ENCODE data around the gene DBNDD1.
"Not testable (repeated sequence)": the region's sequence is repeated elsewhere in the genome, so short reads cannot be mapped to it uniquely, and the experiment has no call there.

Gene DBNDD1

DNA sequence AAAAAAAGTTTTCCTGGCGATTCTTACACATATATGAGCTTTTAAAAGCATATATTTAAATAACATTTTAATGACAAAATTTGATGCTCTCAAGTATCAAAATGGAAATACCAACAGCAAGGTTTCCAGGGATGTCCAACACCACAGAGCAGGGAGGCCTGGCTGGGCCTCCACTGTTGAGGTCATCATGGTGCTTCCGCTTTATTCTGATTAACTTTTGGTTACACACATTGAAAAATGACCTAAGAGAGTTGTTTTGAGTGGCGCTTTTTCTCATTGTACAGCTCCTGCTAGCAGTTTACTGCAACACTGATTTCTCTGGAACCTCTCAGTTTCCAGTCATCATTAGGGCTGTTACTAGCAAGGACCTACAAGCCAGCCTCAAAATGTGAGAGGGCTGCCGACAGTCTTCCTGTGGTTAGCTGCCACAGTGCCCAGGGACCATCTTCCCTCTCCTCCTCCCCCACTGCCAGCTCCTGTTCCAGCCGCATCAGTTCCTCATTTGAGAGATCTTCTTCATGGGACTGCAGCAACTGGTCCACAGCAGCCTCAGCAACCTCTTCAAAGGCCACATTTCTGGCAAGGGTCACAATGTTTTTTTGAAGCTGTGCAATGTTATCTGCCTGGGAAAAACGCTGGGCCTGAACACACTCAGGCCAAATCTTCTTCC is 49.4 kb downstream of the DBNDD1 start:
- no peak for DNase-seq (ENCODE audit: extremely low spot score)
- CTCF ChIA-PET, result no interaction called here
- TF ChIP-seq ARNT (IDR thresholded peaks at IDR 0.05) (no peak), FOXM1 (IDR thresholded peaks at IDR 0.05; ENCODE audit: borderline replicate concordance) (no peak)
- POLR2A ChIA-PET, result interaction anchor here (0.8 to 1.0 kb wide), 2 partner anchors 12 to 15 kb away, joined by 3 to 4 read pairs; no protein-coding TSS in a partner anchor

DNA sequence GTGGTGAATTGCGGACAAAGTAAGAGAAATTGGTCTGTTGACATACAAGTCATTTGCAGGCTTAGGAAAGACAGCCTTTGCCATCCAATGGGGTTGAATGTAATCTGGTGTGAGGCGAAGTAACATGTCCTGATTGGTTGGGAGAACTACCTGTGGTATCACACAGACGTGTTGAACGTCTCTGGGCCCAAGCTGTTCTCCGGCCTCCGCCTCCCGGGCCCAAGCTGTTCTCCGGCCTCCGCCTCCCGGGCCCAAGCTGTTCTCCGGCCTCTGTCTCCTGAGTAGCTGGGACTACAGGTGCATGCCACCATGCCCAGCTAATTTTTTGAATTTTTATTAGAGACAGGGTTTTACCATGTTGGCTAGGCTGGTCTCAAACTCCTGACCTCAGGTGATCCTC is 51.2 kb downstream of the DBNDD1 start:
- DNase-seq (ENCODE audit: extremely low spot score); CTCF ChIA-PET; POLR2A ChIA-PET: not testable (repeated sequence)

DNA sequence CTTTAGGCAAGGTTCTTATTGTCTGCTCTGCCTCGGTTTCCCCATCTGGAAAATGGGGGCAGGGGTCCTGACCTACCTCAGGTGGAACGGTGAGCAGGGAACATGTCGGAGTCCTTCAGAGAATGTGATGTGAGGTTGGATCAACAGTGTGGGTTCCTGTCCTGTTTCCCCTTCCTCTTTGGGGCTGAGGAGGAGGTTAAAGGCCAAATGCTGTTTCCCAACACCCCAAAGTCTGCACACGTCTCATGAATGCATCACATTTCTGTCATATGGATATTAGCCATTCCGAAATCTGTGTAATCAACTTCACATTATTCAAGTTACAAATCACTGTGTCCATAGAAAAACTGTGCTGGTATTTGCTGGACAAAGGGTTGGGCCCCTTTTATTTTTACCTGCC is 51.8 kb downstream of the DBNDD1 start:
- DNase-seq (ENCODE audit: extremely low spot score); POLR2A ChIA-PET: not testable (repeated sequence)

DNA sequence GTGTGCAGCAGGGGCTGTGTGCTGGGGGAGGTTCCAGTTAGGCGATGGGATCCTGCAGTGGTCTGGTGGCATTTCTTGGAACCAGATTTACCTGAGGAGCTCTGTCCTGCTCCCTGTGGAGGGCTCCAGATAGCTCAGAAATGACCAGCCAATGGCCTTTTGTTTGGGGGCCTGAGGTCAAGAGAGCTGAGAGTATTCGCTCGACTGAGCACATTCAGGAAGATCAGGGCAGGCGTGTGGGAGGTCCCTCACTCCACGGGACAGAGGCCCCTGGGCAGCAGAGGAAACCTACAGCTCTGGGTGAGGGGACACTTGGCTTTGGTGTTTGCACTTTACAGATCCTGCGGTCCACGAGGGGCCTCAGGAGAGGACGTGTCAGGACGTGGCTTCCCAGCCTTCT is 52.5 kb downstream of the DBNDD1 start:
- ChIA-PET POLR2A (interaction anchor here (1.0 to 2.4 kb wide), 2 partner anchors 8 to 45 kb away, joined by 3 to 7 read pairs; no protein-coding TSS in a partner anchor), CTCF (no interaction called here)
- no peak for TF ChIP-seq TARDBP (IDR thresholded peaks at IDR 0.05)
- TF ChIP-seq L3MBTL2 (conservative IDR thresholded peaks at IDR 0.05), result no peak
- no peak for TF ChIP-seq FOXM1 (IDR thresholded peaks at IDR 0.05; ENCODE audit: borderline replicate concordance)
- no peak for TF ChIP-seq HDGF (IDR thresholded peaks at IDR 0.05; ENCODE audit: borderline replicate concordance)
- TF ChIP-seq SUZ12 (IDR thresholded peaks at IDR 0.05), result no peak
- TF ChIP-seq, protein P1, sequence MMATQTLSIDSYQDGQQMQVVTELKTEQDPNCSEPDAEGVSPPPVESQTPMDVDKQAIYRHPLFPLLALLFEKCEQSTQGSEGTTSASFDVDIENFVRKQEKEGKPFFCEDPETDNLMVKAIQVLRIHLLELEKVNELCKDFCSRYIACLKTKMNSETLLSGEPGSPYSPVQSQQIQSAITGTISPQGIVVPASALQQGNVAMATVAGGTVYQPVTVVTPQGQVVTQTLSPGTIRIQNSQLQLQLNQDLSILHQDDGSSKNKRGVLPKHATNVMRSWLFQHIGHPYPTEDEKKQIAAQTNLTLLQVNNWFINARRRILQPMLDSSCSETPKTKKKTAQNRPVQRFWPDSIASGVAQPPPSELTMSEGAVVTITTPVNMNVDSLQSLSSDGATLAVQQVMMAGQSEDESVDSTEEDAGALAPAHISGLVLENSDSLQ (IDR thresholded peaks at IDR 0.05), result no peak
- no peak for TF ChIP-seq FOXA1 (IDR thresholded peaks at IDR 0.05)
- no peak for TF ChIP-seq NFRKB (IDR thresholded peaks at IDR 0.05)
- no peak for TF ChIP-seq ARNT (IDR thresholded peaks at IDR 0.05)
- TF ChIP-seq FOXK2 (IDR thresholded peaks at IDR 0.05), result no peak
- DNase-seq (ENCODE audit: extremely low spot score), result no peak

More for the DNA sequence above, 51.8 kb downstream of the DBNDD1 start:
- CTCF ChIA-PET, result not testable (repeated sequence)

DNA sequence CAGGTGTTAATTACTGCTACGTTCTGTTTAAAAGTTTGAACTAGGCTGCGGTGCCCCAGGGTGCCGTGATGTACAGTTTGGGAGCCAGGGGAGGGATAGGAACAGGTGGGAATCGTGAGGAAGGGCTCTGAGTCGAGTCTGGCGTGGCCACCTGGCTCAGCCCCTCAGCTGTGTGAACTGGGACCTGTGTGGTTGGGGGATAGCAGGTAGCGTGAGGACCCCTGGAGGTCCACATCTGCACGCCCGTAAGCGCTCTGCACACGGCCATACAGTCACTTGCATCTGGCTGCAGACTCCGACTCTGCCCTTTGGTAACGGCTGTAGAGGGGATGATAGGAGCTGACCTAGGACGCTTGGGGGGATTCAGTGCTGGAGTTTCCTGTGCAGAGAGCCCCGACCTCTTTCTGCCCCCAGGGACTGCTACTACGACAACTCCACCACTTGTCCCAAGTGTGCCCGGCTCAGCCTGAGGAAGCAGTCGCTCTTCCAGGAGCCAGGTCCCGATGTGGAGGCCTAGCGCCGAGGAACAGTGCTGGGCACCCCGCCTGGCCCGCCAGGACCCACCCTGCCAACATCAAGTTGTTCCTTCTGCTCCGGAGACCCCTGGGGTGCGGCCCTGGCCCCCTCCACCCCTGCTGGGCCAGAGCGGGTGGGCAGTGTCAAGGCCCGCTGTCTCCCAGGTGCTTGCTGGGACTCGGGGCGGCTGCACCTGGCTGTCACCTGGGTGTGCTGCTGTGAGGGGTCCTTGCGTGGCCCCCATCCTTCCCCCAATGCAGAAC is 53.6 kb downstream of the DBNDD1 start:
- no peak for DNase-seq (ENCODE audit: extremely low spot score)
- TF ChIP-seq LEF1 (IDR thresholded peaks at IDR 0.05; ENCODE audit: borderline replicate concordance) (no peak), BHLHE40 (IDR thresholded peaks at IDR 0.05; ENCODE audit: borderline replicate concordance) (no peak), SP1 (IDR thresholded peaks at IDR 0.05) (no peak), NFRKB (IDR thresholded peaks at IDR 0.05) (no peak), CTBP1 (IDR thresholded peaks at IDR 0.05; ENCODE audit: borderline replicate concordance) (no peak), L3MBTL2 (conservative IDR thresholded peaks at IDR 0.05) (no peak), TARDBP (IDR thresholded peaks at IDR 0.05) (no peak), ARNT (IDR thresholded peaks at IDR 0.05) (no peak), HDGF (IDR thresholded peaks at IDR 0.05; ENCODE audit: borderline replicate concordance) (no peak), ZNF384 (IDR thresholded peaks at IDR 0.05) (no peak), FOXM1 (IDR thresholded peaks at IDR 0.05; ENCODE audit: borderline replicate concordance) (no peak)
- POLR2A ChIA-PET, result interaction anchor here (1.0 to 2.4 kb wide), 3 partner anchors 9 to 55 kb away, joined by 3 to 7 read pairs (median 3); no protein-coding TSS in a partner anchor
- CTCF ChIA-PET, result no interaction called here

DNA sequence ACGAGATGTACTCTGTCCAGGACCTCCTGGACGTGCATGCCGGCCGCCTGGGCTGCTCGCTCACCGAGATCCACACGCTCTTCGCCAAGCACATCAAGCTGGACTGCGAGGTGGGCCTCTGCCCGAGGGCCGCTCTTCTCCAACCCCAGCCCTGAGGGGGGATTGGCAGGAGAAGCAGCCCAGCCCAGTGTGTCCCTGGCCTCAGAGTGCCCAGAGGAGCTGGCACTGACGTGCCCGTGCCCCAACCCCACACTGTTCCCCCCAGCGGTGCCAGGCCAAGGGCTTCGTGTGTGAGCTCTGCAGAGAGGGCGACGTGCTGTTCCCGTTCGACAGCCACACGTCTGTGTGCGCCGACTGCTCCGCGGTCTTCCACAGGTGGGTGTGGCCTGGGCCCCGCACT is 55.1 kb downstream of the DBNDD1 start:
- no peak for TF ChIP-seq LEF1 (IDR thresholded peaks at IDR 0.05; ENCODE audit: borderline replicate concordance)
- TF ChIP-seq SUZ12 (IDR thresholded peaks at IDR 0.05), result no peak
- no peak for TF ChIP-seq SP1 (IDR thresholded peaks at IDR 0.05)
- no peak for TF ChIP-seq HDGF (IDR thresholded peaks at IDR 0.05; ENCODE audit: borderline replicate concordance)
- no peak for TF ChIP-seq ARNT (IDR thresholded peaks at IDR 0.05)
- TF ChIP-seq TARDBP (IDR thresholded peaks at IDR 0.05), result no peak
- no peak for TF ChIP-seq L3MBTL2 (conservative IDR thresholded peaks at IDR 0.05)
- no peak for TF ChIP-seq NFRKB (IDR thresholded peaks at IDR 0.05)
- no peak for TF ChIP-seq FOXM1 (IDR thresholded peaks at IDR 0.05; ENCODE audit: borderline replicate concordance)
- TF ChIP-seq FOXK2 (IDR thresholded peaks at IDR 0.05), result no peak
- no peak for TF ChIP-seq BHLHE40 (IDR thresholded peaks at IDR 0.05; ENCODE audit: borderline replicate concordance)
- TF ChIP-seq ELF4 (IDR thresholded peaks at IDR 0.05), result no peak
- TF ChIP-seq ZNF384 (IDR thresholded peaks at IDR 0.05), result no peak
- no peak for TF ChIP-seq CTBP1 (IDR thresholded peaks at IDR 0.05; ENCODE audit: borderline replicate concordance)
- no peak for TF ChIP-seq FOXA1 (IDR thresholded peaks at IDR 0.05)
- TF ChIP-seq, protein P1 (IDR thresholded peaks at IDR 0.05), result no peak
- POLR2A ChIA-PET, result interaction anchor here (1.2 to 2.4 kb wide), 2 partner anchors 9 to 42 kb away, joined by 7 read pairs; no protein-coding TSS in a partner anchor
- CTCF ChIA-PET, result no interaction called here
- no peak for DNase-seq (ENCODE audit: extremely low spot score)

DNA sequence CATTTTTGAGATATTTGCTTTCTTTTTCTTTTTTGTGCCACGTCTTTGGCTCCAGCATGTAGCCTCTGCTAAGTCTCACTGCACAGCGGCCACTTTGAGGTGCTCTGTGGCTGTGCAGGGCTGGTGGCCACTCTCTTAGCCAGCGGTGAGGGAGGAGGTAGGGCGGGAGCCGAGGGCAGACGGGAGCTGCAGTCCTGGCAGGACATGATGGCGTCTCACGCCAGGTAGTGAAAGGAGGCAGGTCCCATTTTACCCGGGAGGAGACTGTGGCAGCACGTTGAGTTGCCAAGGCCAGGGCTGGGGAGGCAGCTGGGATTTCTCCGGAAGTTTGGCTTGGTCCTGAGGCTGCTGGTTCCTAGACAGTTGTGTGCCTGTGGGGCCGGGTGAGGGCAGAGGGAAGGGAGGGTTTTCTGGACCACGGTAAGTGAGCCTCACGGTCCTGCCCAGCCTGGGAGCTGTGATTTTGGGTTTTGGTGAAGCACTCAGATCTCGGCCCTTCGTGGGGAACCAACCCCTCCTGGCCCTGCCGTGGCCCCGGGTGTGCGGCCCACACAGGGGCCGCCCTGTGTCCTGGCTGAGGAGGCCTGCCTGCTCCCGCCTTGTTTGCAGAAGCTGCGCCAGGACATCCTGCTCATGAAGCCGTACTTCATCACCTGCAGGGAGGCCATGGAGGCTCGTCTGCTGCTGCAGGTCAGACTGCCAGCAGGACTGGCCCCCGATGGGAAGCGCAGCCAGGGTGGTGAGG is 56.3 kb downstream of the DBNDD1 start:
- CTCF ChIA-PET, result no interaction called here
- DNase-seq (ENCODE audit: extremely low spot score), result no peak
- POLR2A ChIA-PET, result interaction anchor here (1.0 kb wide), 1 partner anchor 13 kb away, joined by 3 read pairs; no protein-coding TSS in a partner anchor
- TF ChIP-seq LEF1 (IDR thresholded peaks at IDR 0.05; ENCODE audit: borderline replicate concordance) (no peak), FOXM1 (IDR thresholded peaks at IDR 0.05; ENCODE audit: borderline replicate concordance) (no peak), SP1 (IDR thresholded peaks at IDR 0.05) (no peak), BHLHE40 (IDR thresholded peaks at IDR 0.05; ENCODE audit: borderline replicate concordance) (no peak), FOXK2 (IDR thresholded peaks at IDR 0.05) (no peak), L3MBTL2 (conservative IDR thresholded peaks at IDR 0.05) (no peak), SUZ12 (IDR thresholded peaks at IDR 0.05) (no peak), CTBP1 (IDR thresholded peaks at IDR 0.05; ENCODE audit: borderline replicate concordance) (no peak)
